Measurements from ENCODE around the gene GDF10.

GDF10 gene

GRCh38 chr10:47357131-47357582, 57.2 kb downstream of the GDF10 start:
- DNase-seq, result no peak

- no peak for DNase-seq
These were observed 57.9 kb downstream of the GDF10 start for GRCh38 chr10:47357911-47358310.

GRCh38 chr10:47358457-47358856, 58.5 kb downstream of the GDF10 start:
- peak; percentile 14 for DNase-seq

- no peak for DNase-seq
These were observed 59.1 kb downstream of the GDF10 start for GRCh38 chr10:47359101-47359500.

- DNase-seq, result peak; percentile 21
These were observed 59.8 kb downstream of the GDF10 start for GRCh38 chr10:47359626-47360418.

GRCh38 chr10:47360419-47361040, 60.5 kb downstream of the GDF10 start:
- no peak for DNase-seq

- peak; percentile 37 for DNase-seq
These were observed 61.3 kb downstream of the GDF10 start for GRCh38 chr10:47361293-47361692.

- DNase-seq, result no peak
These were observed 62.2 kb downstream of the GDF10 start for GRCh38 chr10:47362199-47362598.

All from activated CD4-positive, CD25-positive, alpha-beta regulatory T cell treated with anti-CD3 and anti-CD28 coated beads, Interleukin-2, amount 50 U/mL, for 72 hours (primary cell).